PFSK-1 (cell line): ENCODE measurements around the gene PLEKHA3.

Source experiments
- FOXP2 ChIP-seq: optimal IDR thresholded peaks from 2 replicates; pipeline ENCODE3; 2011; ENCODE audit warnings: borderline replicate concordance, control low read depth, inconsistent platforms; ENCODE audit not compliant: insufficient read depth; ENCODE audit errors: extremely low read length, extremely low read depth
- POLR2AphosphoS5 ChIP-seq: IDR thresholded peaks from 2 replicates; pipeline ENCODE4 v1.6.1; 2012; ENCODE audit warnings: low read depth, mild to moderate bottlenecking, control low read depth, low read length, moderate library complexity
- REST ChIP-seq, 2 experiments: IDR thresholded peaks; 2 replicates each; pipeline versions ENCODE4 v1.6.1 to v1.8.0; 2011 to 2012; ENCODE audit warnings: low read depth in 2 of 2, low read length in 2 of 2, control low read depth in 1 of 2, inconsistent platforms in 1 of 2, mild to moderate bottlenecking in 1 of 2, moderate library complexity in 1 of 2; ENCODE audit not compliant: insufficient read depth in 1 of 2
- SIN3A ChIP-seq: IDR thresholded peaks from 2 replicates; pipeline ENCODE4 v1.6.1; 2012; ENCODE audit warnings: mild to moderate bottlenecking, low read length, moderate library complexity, borderline replicate concordance; ENCODE audit not compliant: insufficient read depth
- TAF1 ChIP-seq: IDR thresholded peaks from 2 replicates; pipeline ENCODE4 v1.6.1; 2012; ENCODE audit warnings: low read length, control low read depth, borderline replicate concordance; ENCODE audit not compliant: insufficient read depth

The PLEKHA3 gene

DNA sequence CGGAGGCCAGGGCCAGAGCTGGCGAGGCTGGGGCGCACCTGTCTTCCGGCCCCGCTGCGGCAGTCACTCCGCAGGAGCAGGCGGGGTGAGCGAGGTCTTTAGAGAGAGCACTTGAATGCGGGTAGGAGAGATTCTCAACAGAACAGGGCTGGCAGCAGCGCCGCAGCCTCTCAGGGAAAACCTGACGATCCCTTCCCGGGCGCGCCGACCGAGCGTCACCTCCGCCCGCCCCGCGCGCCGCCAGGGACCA is 29.8 kb upstream of the PLEKHA3 start:
- no peak for TF ChIP-seq FOXP2
- TF ChIP-seq REST (IDR thresholded peaks at IDR 0.05; ENCODE audit: insufficient read depth in 1 of 2, low read depth in 2 of 2, low read length in 2 of 2): no peak
- TF ChIP-seq POLR2AphosphoS5: no peak
- TF ChIP-seq SIN3A: no peak
- TF ChIP-seq TAF1: no peak

DNA sequence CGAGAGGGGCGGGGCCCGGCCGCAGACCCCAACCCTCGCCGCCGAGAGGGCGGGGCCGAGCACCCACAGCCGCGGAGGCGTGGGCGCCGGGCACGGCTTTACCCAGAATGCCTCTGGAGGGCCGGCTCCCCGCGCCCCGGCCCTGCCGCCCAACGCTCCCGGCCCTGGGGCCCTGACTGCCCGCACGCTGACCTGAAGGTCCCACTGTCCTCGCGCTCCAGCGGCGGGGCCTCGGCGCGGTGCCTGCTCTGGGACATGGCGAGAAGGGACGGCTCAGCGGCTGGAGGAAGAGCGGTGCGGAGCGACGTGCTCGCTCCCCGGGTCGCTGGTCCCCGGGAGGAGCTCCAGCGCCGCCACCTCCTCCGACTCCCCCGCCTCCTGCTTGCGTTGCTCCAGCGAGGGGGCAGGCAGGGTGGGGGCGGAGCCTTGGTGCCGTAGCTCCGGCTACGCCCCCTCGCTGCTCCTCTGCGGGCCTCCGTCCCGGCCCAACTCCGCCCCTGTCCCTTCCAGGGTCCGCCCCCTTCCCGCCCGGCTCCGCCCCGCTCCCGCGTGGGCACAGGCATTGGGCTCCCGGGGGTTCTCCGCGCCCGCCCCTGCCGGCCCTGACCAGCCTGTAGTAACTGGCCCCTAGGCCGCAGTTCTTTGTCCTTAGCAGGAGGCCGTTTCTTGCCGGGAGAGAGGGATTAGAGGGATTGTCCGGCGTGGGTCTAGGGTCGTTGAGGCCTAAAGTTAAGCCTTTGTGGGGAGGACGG is 29.3 kb upstream of the PLEKHA3 start, which contains the start of the genes PJVK and PRKRA:
Gene PJVK, plus strand, starts transcription at position 605 of the 752 bp plus-strand sequence. CDS start 2,032 bp downstream, outside the sequence.
Gene PRKRA, minus strand, starts transcription at position 402 of the 752 bp plus-strand sequence. Its CDS starts 145 bp downstream, at position 257.
- TF ChIP-seq REST (IDR thresholded peaks at IDR 0.05; ENCODE audit: insufficient read depth in 1 of 2, low read depth in 2 of 2, low read length in 2 of 2): peak in 1 of 2 experiments; percentile 36; a peak in 1 of 4 replicates
- TF ChIP-seq POLR2AphosphoS5: peak; percentile 91
- TF ChIP-seq TAF1: no peak
- peak; percentile 59; the same call in 1 of the 2 replicates for TF ChIP-seq SIN3A

DNA sequence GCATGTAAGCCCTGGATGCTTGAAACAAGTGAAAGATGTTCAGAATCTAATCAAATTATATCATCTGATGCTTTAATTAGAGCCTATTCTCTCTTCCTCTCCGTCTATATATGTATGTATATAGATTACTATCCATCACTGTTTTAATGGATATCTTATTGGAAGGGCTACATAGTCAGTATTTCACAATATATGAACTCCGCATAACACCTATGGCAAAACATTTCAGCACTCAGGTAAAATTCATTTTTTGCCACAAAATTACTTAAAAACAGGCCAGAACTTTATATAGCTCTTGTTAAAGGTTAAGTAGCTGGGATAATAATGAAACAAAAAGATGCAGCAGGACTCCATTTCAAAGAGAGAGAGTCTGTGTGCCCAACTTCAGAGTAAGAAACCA is 27.9 kb upstream of the PLEKHA3 start:
- TF ChIP-seq TAF1 (no peak), POLR2AphosphoS5 (no peak), SIN3A (no peak), REST (IDR thresholded peaks at IDR 0.05; ENCODE audit: insufficient read depth in 1 of 2, low read depth in 2 of 2, low read length in 2 of 2) (no peak), FOXP2 (no peak)

DNA sequence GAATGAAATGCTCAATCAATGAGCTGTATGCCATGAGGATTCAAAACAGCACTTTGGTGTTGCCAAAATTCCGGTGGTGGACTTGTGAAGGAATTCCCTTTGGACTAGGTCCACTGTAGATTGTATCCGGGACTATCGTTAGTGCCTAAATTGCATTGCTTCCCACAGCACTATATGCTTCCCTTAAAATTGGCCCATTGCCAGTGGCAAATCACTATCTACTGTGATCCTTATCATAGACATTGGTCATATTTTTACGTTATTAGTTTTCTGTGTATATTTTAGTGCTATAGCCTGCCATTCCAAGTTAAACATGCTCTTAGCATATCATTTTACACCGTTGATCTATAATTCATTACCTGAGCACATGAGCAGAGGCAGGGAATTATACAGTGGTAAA is 27.4 kb upstream of the PLEKHA3 start:
- TF ChIP-seq TAF1 (no peak), SIN3A (no peak), POLR2AphosphoS5 (no peak), FOXP2 (no peak), REST (IDR thresholded peaks at IDR 0.05; ENCODE audit: insufficient read depth in 1 of 2, low read depth in 2 of 2, low read length in 2 of 2) (no peak)

DNA sequence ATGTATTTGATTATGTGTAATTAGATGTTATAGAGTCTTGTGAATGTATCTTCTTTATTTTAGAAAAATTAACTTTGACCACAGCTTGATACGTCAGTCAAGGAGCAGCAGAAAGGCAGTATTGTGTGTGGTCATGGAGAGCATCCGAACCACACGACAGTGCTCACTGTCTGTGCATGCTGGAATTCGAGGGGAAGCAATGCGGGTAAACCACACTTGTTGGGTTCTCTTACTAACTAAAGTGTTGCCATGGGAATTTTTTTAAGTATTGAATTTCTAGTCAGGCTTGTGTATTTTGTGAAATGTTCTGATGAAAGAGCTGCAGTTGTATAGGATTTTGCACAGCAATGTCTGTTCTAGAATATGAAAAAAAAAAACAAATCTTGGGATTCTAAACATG is 24.3 kb upstream of the PLEKHA3 start:
- TF ChIP-seq REST (IDR thresholded peaks at IDR 0.05; ENCODE audit: insufficient read depth in 1 of 2, low read depth in 2 of 2, low read length in 2 of 2) (no peak), FOXP2 (no peak), POLR2AphosphoS5 (no peak), TAF1 (no peak)
